NCI-H2196 (cell line): ENCODE results near the gene KCNIP1.

Experiments
- DNase-seq: peaks from one replicate; lab custom pipeline; 2025; ENCODE audit not compliant: unreplicated experiment; lab: John Stamatoyannopoulos, UW

The KCNIP1 gene

DNA sequence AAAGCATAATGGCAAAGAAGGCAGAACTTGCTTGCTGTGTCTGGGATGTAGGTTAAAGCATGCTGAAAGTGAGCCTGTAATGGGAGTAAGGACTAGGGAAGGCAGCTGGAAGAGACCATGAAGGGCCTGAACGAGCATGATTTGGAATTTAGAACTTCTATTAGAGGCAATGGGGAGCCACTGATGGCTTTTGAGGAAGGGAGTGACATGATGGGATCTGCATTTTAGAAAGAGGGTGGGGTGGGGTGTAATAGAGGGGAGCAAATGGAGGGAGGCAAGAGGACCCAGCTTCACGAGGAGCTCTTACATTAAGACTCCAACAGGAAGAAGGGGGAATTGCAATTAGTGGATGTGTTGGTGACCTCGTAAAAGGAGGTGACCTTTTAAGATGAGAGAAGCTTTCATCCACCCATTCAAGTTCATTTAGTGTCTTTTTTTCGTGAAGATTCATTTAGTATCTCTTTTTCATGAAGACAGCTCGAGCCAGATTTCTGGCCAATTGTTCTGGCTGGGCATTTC is 266.1 kb downstream of the KCNIP1 start:
- no peak for DNase-seq

DNA sequence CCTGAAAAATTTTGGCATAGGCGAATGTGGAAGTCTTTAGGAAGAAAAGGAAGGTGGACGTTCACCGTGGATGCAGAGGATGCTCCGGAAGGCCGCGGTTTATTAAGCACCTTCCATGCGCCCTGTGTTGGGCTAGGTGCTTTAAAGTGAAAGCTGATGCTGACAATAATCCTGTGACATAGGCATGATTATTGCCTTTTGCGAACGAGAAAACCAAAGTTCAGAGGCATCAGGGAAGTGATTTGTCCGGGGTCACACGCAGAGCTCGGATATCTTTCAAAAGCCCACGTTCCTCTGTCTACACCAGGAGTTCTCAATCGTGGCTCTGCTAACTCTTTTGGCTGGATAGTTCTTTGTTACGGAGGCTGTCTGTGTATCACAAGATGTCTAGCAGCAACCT is 267.7 kb downstream of the KCNIP1 start:
- no peak for DNase-seq

DNA sequence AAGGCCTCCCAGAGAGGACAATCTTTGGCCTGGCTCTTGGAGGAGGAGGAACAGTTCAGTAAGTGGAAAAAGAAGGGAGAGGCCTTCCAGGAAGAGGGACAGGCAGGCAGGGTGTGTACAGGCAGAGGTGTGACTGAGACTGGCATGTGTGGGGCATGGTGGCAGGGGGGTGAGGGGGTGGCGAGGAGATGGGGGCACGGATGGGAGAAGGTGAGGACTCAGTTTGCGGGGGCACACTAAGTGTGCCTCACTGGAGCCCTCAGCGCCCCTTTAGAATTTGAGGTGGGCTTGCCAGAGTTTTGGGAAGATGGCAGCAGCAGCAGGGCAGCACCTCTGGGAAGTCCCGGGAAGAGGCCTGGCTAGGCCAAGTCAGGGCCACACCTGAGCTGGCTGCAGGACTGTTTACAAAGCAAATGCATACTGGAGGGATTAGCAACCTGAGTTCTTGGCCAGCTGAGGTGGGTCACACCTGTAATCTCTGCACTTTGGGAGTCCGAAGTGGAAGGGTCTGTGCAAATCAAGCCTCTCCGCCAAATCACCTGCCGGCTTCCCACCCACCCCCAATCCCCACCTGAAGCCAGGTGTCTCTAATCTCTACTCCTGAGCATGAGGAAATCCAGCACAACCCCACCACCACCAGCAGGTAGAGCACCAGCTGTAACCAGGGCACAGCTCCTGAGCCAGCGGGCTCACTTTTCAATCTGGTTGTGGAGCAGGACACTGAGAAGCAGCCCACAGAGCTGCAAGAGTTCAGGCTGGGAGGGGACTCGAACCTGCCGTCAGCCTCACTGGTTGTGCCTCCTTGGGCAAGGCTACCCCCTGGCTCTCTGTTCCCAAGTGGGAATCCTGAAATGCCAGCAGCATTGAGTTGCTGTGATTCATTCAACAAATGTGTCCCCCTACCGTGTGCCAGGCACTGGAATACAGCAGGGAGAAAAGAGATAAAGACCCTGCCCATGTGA is 269.5 kb downstream of the KCNIP1 start:
- no peak for DNase-seq

DNA sequence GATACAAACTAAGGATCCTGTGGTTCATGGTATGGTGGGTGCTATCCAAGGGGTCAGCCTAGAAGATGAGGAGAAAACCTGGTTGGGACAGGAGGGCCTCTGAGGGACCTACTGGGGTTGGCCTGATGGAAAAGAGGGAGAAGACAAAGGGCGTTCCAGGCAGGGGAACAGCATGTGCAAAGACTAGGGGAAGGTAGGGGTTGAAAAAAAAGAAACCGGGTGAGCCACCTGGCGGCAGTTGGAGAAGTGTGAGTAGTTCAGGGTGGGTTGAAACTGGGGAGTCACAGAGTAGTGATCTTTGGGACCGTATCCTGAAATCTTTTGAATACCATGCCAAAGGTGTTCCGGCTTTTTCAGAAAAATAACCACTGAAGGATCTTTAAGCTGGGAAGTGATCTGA is 271.0 kb downstream of the KCNIP1 start:
- DNase-seq = no peak

DNA sequence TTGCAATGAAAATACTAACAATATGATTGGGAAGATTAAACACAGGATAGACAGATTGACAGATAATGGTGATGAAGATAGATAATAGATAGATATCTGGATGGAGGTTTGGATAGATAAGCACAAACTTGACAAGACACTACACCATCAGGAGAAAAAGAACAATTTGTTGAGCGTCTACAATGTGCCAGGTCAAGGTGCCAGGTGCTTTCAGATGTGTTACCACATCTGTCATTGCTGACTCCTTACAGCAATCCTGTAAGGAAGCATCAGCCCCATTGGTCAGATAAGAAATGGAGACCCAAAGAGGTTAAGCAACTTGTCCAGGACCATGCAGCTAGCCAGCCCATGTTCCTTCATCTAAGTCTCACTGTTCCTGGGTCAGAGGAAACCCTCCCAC is 278.1 kb downstream of the KCNIP1 start:
- DNase-seq = no peak

DNA sequence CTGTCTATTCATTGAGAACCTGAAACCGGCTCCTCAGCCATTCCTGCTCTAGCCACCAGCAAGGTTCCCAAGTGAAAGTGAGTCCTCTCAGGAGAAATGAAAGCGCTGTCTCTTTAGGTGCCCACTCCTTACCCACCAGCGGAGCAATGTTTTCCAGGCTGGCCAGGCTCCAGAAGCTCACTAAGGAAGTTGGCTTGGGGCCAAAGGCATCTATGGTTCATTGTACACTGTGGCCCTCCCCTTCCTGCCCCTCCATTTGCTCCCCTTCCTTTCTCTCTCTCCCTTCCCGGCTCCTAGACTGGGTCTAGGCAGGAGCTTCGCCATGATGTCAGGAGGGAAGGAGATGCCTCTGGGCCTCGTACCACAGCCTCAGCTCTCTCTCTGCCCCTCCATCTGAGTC is 278.6 kb downstream of the KCNIP1 start:
- DNase-seq = no peak

DNA sequence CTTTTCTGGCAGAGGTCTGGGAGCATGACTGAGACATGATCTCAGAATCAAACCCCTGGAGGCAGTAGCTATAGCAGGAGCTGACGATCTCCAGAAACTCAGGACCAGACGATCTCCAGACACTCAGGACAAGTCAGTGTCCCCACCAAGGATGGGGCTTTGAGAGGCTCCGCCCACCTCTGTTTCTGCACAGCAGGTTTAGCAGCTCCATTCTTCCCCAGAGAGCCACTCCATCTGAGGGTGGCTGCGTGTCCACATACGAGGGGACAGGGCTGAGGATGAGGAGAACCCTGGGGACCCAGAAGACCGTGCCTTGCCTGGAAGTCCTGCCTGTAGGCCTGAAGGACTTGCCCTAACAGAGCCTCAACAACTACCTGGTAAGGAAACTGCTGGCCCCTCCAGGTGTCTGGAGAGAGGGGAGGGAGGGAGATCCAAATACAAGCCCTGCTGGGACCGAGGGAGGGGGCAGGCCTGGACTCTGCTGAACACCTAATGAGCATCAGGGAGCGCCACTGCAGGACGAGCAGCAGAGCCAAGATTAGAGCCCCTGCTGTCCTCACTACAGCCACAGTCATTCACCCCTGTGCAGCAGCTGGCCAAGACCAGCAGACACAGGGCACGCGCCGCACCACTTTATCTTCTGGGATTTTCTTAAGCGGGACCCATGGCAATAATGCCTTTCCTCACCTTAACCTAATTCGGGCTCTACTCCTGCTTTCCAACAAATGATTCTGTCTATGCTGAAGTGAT is 279.9 kb downstream of the KCNIP1 start, which contains the start of gene GABRP:
Gene GABRP (plus strand): TSS at position 228 of the 750 bp plus-strand sequence. CDS start 4,891 bp downstream, outside the sequence.
- no peak for DNase-seq

DNA sequence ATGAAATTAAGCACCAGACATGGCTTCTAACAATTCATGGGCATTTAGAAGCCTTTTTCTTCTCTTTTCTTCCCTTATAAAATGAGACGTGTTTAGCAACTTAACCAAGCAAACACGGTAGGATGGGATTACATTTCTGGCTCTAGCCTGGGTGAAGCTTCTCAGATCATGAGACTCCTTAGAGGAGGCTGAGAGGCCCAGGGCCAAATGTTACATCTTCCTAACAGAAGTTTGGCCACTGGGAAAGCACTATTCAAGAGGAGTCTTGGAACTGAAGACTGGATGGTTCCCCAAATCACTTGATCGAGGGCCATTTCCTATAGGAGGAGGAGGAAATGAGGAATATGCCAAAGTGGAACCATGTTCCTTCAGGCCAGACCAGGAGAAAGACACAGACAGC is 281.6 kb downstream of the KCNIP1 start:
- DNase-seq = no peak
